Measurements from ENCODE around the gene PLEKHH1. TPM values are rescaled to one million over a fixed set of nuclear protein-coding genes. Genes with fewer than 3 reads are reported as not detected.

The PLEKHH1 gene
- total and polyA plus RNA-seq, 4 donors = 0.59 to 14.0 (median 2.8) TPM

GRCh38 chr14:67577181-67577808 lies 44.2 kb downstream of the PLEKHH1 start:
- Histone ChIP-seq H3K9me3 (ENCODE audit: control insufficient read depth, low read length) (no peaks in the 10 kb centered on the region), H3K4me3 (ENCODE audit: low read length in 2 of 2) (no peak overlapping the region), H3K4me1 (ENCODE audit: control insufficient read depth in 1 of 2, insufficient read depth in 2 of 2, low read length in 2 of 2) (no peaks in the 10 kb centered on the region), H3K36me3 (ENCODE audit: control insufficient read depth in 1 of 2, insufficient read depth in 2 of 2, low read length in 1 of 2) (peaks cover 0 to 2% of the 10 kb centered on the region in 2 donors), H3K27ac (ENCODE audit: low read depth in 1 of 2, low read length in 2 of 2) (no peak overlapping the region), H3K27me3 (ENCODE audit: control insufficient read depth in 1 of 2, insufficient read depth in 2 of 2, low read length in 1 of 2) (no peaks in the 10 kb centered on the region)
- intact Hi-C loops (cut with DNase I) = no loop called here
- WGBS, 2 donors = 78% methylated on average over 13 of the region's 13 CpGs
- DNase-seq = no peak
- ATAC-seq (ENCODE audit: low FRiP score) = no peak

- Histone ChIP-seq H3K27ac (ENCODE audit: low read depth in 1 of 2, low read length in 2 of 2) (no peak overlapping the region), H3K4me3 (ENCODE audit: low read length in 2 of 2) (no peak overlapping the region), H3K36me3 (ENCODE audit: control insufficient read depth in 1 of 2, insufficient read depth in 2 of 2, low read length in 1 of 2) (peaks cover 0 to 2% of the 10 kb centered on the region in 2 donors), H3K9me3 (ENCODE audit: control insufficient read depth, low read length) (no peaks in the 10 kb centered on the region), H3K4me1 (ENCODE audit: control insufficient read depth in 1 of 2, insufficient read depth in 2 of 2, low read length in 2 of 2) (no peaks in the 10 kb centered on the region), H3K27me3 (ENCODE audit: control insufficient read depth in 1 of 2, insufficient read depth in 2 of 2, low read length in 1 of 2) (no peaks in the 10 kb centered on the region)
- WGBS, 2 donors = 83 to 85% methylated on average over 16 of the region's 16 CpGs
- DNase-seq (no peak), ATAC-seq (ENCODE audit: low FRiP score) (no peak)
- intact Hi-C loops (cut with DNase I) = no loop called here
Observed at GRCh38 chr14:67577909-67578749, 45.0 kb downstream of the PLEKHH1 start.

- intact Hi-C loops (cut with DNase I) = no loop called here
- Histone ChIP-seq H3K27ac (ENCODE audit: low read depth in 1 of 2, low read length in 2 of 2) (no peak overlapping the region), H3K4me1 (ENCODE audit: control insufficient read depth in 1 of 2, insufficient read depth in 2 of 2, low read length in 2 of 2) (no peaks in the 10 kb centered on the region), H3K27me3 (ENCODE audit: control insufficient read depth in 1 of 2, insufficient read depth in 2 of 2, low read length in 1 of 2) (no peaks in the 10 kb centered on the region), H3K4me3 (ENCODE audit: low read length in 2 of 2) (no peak overlapping the region), H3K36me3 (ENCODE audit: control insufficient read depth in 1 of 2, insufficient read depth in 2 of 2, low read length in 1 of 2) (peaks cover 0 to 2% of the 10 kb centered on the region in 2 donors), H3K9me3 (ENCODE audit: control insufficient read depth, low read length) (no peaks in the 10 kb centered on the region)
- no peak for DNase-seq
- whole genome bisulfite sequencing, 2 donors = 78 to 81% methylated on average over 15 of the region's 15 CpGs
- no peak for ATAC-seq (ENCODE audit: low FRiP score)
Observed at GRCh38 chr14:67579040-67579439, 46.0 kb downstream of the PLEKHH1 start.

- intact Hi-C loops (cut with DNase I) = loop anchor here in 1 of 2 donors (10.0 kb wide), 1 partner anchor 125 kb away; the partner anchor contains the start of gene RDH12
- H3K4me3 ChIP-seq (ENCODE audit: low read length in 2 of 2) = no peak overlapping the region
- DNase-seq (no peak), ATAC-seq (ENCODE audit: low FRiP score) (no peak)
- 93 to 95% methylated on average over 7 of the region's 7 CpGs for WGBS, 2 donors
- H3K9me3 ChIP-seq (ENCODE audit: control insufficient read depth, low read length) = no peaks in the 10 kb centered on the region
- no peak overlapping the region for H3K27ac ChIP-seq (ENCODE audit: low read depth in 1 of 2, low read length in 2 of 2)
- H3K27me3 ChIP-seq (ENCODE audit: control insufficient read depth in 1 of 2, insufficient read depth in 2 of 2, low read length in 1 of 2) = no peaks in the 10 kb centered on the region
- H3K36me3 ChIP-seq (ENCODE audit: control insufficient read depth in 1 of 2, insufficient read depth in 2 of 2, low read length in 1 of 2) = peaks cover 0 to 2% of the 10 kb centered on the region in 2 donors
- H3K4me1 ChIP-seq (ENCODE audit: control insufficient read depth in 1 of 2, insufficient read depth in 2 of 2, low read length in 2 of 2) = no peaks in the 10 kb centered on the region
Observed at GRCh38 chr14:67579636-67580035, 46.5 kb downstream of the PLEKHH1 start.

- Histone ChIP-seq H3K36me3 (ENCODE audit: control insufficient read depth in 1 of 2, insufficient read depth in 2 of 2, low read length in 1 of 2) (peaks cover 0 to 2% of the 10 kb centered on the region in 2 donors), H3K9me3 (ENCODE audit: control insufficient read depth, low read length) (no peaks in the 10 kb centered on the region), H3K4me1 (ENCODE audit: control insufficient read depth in 1 of 2, insufficient read depth in 2 of 2, low read length in 2 of 2) (no peaks in the 10 kb centered on the region), H3K4me3 (ENCODE audit: low read length in 2 of 2) (no peak overlapping the region), H3K27me3 (ENCODE audit: control insufficient read depth in 1 of 2, insufficient read depth in 2 of 2, low read length in 1 of 2) (no peaks in the 10 kb centered on the region), H3K27ac (ENCODE audit: low read depth in 1 of 2, low read length in 2 of 2) (no peak overlapping the region)
- DNase-seq = no peak
- intact Hi-C loops (cut with DNase I) = loop anchor here in 1 of 2 donors (10.0 kb wide), 1 partner anchor 124 kb away; the partner anchor contains the start of gene RDH12
- ATAC-seq (ENCODE audit: low FRiP score) = no peak
- 82 to 85% methylated on average over 11 of the region's 11 CpGs for WGBS, 2 donors
Observed at GRCh38 chr14:67580336-67581171, 47.5 kb downstream of the PLEKHH1 start.

GRCh38 chr14:67581643-67582042 lies 48.6 kb downstream of the PLEKHH1 start:
- H3K4me3 ChIP-seq (ENCODE audit: low read length in 2 of 2) = no peak overlapping the region
- H3K4me1 ChIP-seq (ENCODE audit: control insufficient read depth in 1 of 2, insufficient read depth in 2 of 2, low read length in 2 of 2) = no peaks in the 10 kb centered on the region
- H3K36me3 ChIP-seq (ENCODE audit: control insufficient read depth in 1 of 2, insufficient read depth in 2 of 2, low read length in 1 of 2) = peaks cover 0 to 2% of the 10 kb centered on the region in 2 donors
- intact Hi-C loops (cut with DNase I) = loop anchor here in 1 of 2 donors (10.0 kb wide), 1 partner anchor 123 kb away; the partner anchor contains the start of gene RDH12
- 82 to 83% methylated on average over 1 of the region's 1 CpG for WGBS, 2 donors
- no peaks in the 10 kb centered on the region for H3K9me3 ChIP-seq (ENCODE audit: control insufficient read depth, low read length)
- ATAC-seq (ENCODE audit: low FRiP score) = no peak
- H3K27ac ChIP-seq (ENCODE audit: low read depth in 1 of 2, low read length in 2 of 2) = no peak overlapping the region
- no peak for DNase-seq
- H3K27me3 ChIP-seq (ENCODE audit: control insufficient read depth in 1 of 2, insufficient read depth in 2 of 2, low read length in 1 of 2) = no peaks in the 10 kb centered on the region

- WGBS, 2 donors = 83 to 85% methylated on average over 7 of the region's 7 CpGs
- DNase-seq (no peak), ATAC-seq (ENCODE audit: low FRiP score) (no peak)
- Histone ChIP-seq H3K27ac (ENCODE audit: low read depth in 1 of 2, low read length in 2 of 2) (no peak overlapping the region), H3K27me3 (ENCODE audit: control insufficient read depth in 1 of 2, insufficient read depth in 2 of 2, low read length in 1 of 2) (no peaks in the 10 kb centered on the region), H3K4me3 (ENCODE audit: low read length in 2 of 2) (no peak overlapping the region), H3K36me3 (ENCODE audit: control insufficient read depth in 1 of 2, insufficient read depth in 2 of 2, low read length in 1 of 2) (peaks cover 0 to 2% of the 10 kb centered on the region in 2 donors), H3K4me1 (ENCODE audit: control insufficient read depth in 1 of 2, insufficient read depth in 2 of 2, low read length in 2 of 2) (no peaks in the 10 kb centered on the region), H3K9me3 (ENCODE audit: control insufficient read depth, low read length) (no peaks in the 10 kb centered on the region)
- intact Hi-C loops (cut with DNase I) = loop anchor here in 1 of 2 donors (10.0 kb wide), 1 partner anchor 123 kb away; the partner anchor contains the start of gene RDH12
Observed at GRCh38 chr14:67582061-67582460, 49.0 kb downstream of the PLEKHH1 start.
